Esophagus squamous epithelium (tissue), 5 donors: ENCODE measurements around the gene KIAA0319L. TPM values are rescaled to one million over a fixed set of nuclear protein-coding genes. Genes with fewer than 3 reads are reported as not detected.
"Not testable (repeated sequence)": the region's sequence is repeated elsewhere in the genome, so short reads cannot be mapped to it uniquely, and the experiment has no call there.

Source experiments
- DNase-seq: peaks from one replicate; lab custom pipeline; 2025; lab: John Stamatoyannopoulos, UW
- H3K27ac ChIP-seq, 4 donors: fragments of 200-600 bp; sonication (generic); one replicate each; pipeline ENCODE4 v1.5.1; 2016 to 2019; ENCODE audit warnings: mild to moderate bottlenecking in 1 of 4
- H3K27me3 ChIP-seq, 4 donors: fragments of 200-600 bp; sonication (generic); 1 replicate in 3 of 4; 2 replicates in 1 of 4; pipeline versions ENCODE4 v1.5.1 to v1.6.0; 2017 to 2021; ENCODE audit warnings: antibody characterized with exemption in 1 of 4
- H3K36me3 ChIP-seq, 3 donors: fragments of 200-600 bp; sonication (generic); one replicate each; pipeline ENCODE4 v1.5.1; 2016 to 2019
- H3K4me1 ChIP-seq, 3 donors: fragments of 200-600 bp; sonication (generic); one replicate each; pipeline ENCODE4 v1.5.1; 2017 to 2019
- H3K4me3 ChIP-seq, 4 donors: fragments of 200-600 bp; sonication (generic); 1 replicate in 3 of 4; 2 replicates in 1 of 4; pipeline ENCODE4 v1.5.1; 2016 to 2019; ENCODE audit warnings: mild to moderate bottlenecking in 2 of 4, moderate library complexity in 1 of 4
- H3K9me3 ChIP-seq, 3 donors: fragments of 200-600 bp; sonication (generic); one replicate each; pipeline ENCODE4 v1.5.1; 2016 to 2019
- CTCF ChIP-seq, 6 experiments: fragments of 450-650 bp in 4 of 6; fragments of 200-600 bp in 2 of 6; sonication (generic) in 2 of 6; IDR thresholded peaks; one replicate each; pipeline ENCODE4 v1.5.1; 2016 to 2019; ENCODE audit warnings: antibody characterized with exemption in 6 of 6, mild to moderate bottlenecking in 4 of 6, moderate library complexity in 4 of 6
- POLR2A ChIP-seq, 4 donors: fragments of 450-650 bp; IDR thresholded peaks; one replicate each; pipeline ENCODE4 v1.6.1; 2017; ENCODE audit warnings: antibody characterized with exemption in 4 of 4, mild to moderate bottlenecking in 4 of 4, moderate library complexity in 3 of 4
- WGBS, 2 donors: methylation state at CpG; one replicate each; pipeline ENCODE4 v1.1.5; 2018; 5-methylcytosine and 5-hydroxymethylcytosine counted together
- intact Hi-C: fragments of 100-400 bp; cut with DNase I; formaldehyde crosslinking; loops from one replicate; pipeline ENCODE4 v1.15.0; 2022
- total RNA-seq, 4 donors: library from RNA; depleted of rRNA; stranded (reverse); fragments of >200 nt; gene quantifications; one replicate each; pipeline ENCODE4 v1.1.0, GENCODE V29; 2016
- donor health status: DM: yes; HTN: yes; CAD: no.

The KIAA0319L gene
- total RNA-seq, 4 donors from 2014 or later: 24.8 to 53.4 (median 28.4) TPM

GRCh38 chr1:35589516-35590427 is 32.6 kb upstream of the KIAA0319L start:
- peaks cover 0 to 12% (median 0%) of the 10 kb centered on the region in 3 donors for H3K36me3 ChIP-seq
- H3K27ac ChIP-seq: no peak overlapping the region
- H3K4me1 ChIP-seq: peaks cover 0 to 6% (median 0%) of the 10 kb centered on the region in 3 donors
- TF ChIP-seq POLR2A (IDR thresholded peaks at IDR 0.05) (no peak), CTCF (IDR thresholded peaks at IDR 0.05) (no peak)
- intact Hi-C loops: no loop called here
- no peak for DNase-seq
- no peaks in the 10 kb centered on the region for H3K27me3 ChIP-seq
- H3K4me3 ChIP-seq: no peak overlapping the region
- H3K9me3 ChIP-seq: no peaks in the 10 kb centered on the region
- 95 to 97% methylated on average over 8 to 13 of the region's 15 CpGs for WGBS, 2 donors

GRCh38 chr1:35588197-35588910 is 31.2 kb upstream of the KIAA0319L start:
- DNase-seq: no peak
- peaks cover 0 to 3% (median 0%) of the 10 kb centered on the region in 3 donors for H3K4me1 ChIP-seq
- TF ChIP-seq POLR2A (IDR thresholded peaks at IDR 0.05) (no peak), CTCF (IDR thresholded peaks at IDR 0.05) (no peak)
- no peak overlapping the region for H3K4me3 ChIP-seq
- H3K27ac ChIP-seq: no peak overlapping the region
- H3K9me3 ChIP-seq: no peaks in the 10 kb centered on the region
- 78 to 93% methylated on average over 5 of the region's 21 CpGs for WGBS, 2 donors
- H3K36me3 ChIP-seq: peaks cover 0 to 12% (median 0%) of the 10 kb centered on the region in 3 donors
- intact Hi-C loops: no loop called here
- no peaks in the 10 kb centered on the region for H3K27me3 ChIP-seq

- Histone ChIP-seq H3K36me3 (peaks cover 0 to 12% (median 0%) of the 10 kb centered on the region in 3 donors), H3K4me1 (no peaks in the 10 kb centered on the region), H3K9me3 (no peaks in the 10 kb centered on the region), H3K4me3 (no peak overlapping the region), H3K27ac (no peak overlapping the region), H3K27me3 (no peaks in the 10 kb centered on the region)
- WGBS, 2 donors: 81 to 90% methylated on average over 2 to 4 of the region's 6 CpGs
- TF ChIP-seq POLR2A (IDR thresholded peaks at IDR 0.05) (no peak), CTCF (IDR thresholded peaks at IDR 0.05) (no peak)
- intact Hi-C loops: no loop called here
- DNase-seq: no peak
Observed at GRCh38 chr1:35587736-35588135, 30.5 kb upstream of the KIAA0319L start.

- H3K27me3 ChIP-seq: no peaks in the 10 kb centered on the region
- intact Hi-C loops: no loop called here
- no peak overlapping the region for H3K4me3 ChIP-seq
- H3K27ac ChIP-seq: no peak overlapping the region
- H3K9me3 ChIP-seq: no peaks in the 10 kb centered on the region
- H3K4me1 ChIP-seq: no peaks in the 10 kb centered on the region
- H3K36me3 ChIP-seq: peaks cover 0 to 12% (median 0%) of the 10 kb centered on the region in 3 donors
- TF ChIP-seq POLR2A (IDR thresholded peaks at IDR 0.05) (no peak), CTCF (IDR thresholded peaks at IDR 0.05) (no peak)
- WGBS, 2 donors: 76 to 85% methylated on average over 5 to 7 of the region's 7 CpGs
- no peak for DNase-seq
Observed at GRCh38 chr1:35586808-35587207, 29.6 kb upstream of the KIAA0319L start.

- H3K4me1 ChIP-seq, H3K27me3 ChIP-seq, intact Hi-C loops, H3K4me3 ChIP-seq, H3K27ac ChIP-seq, H3K36me3 ChIP-seq, H3K9me3 ChIP-seq, DNase-seq: not testable (repeated sequence)
- 83 to 85% methylated on average over 1 of the region's 1 CpG for WGBS, 2 donors
Observed at GRCh38 chr1:35585805-35586204, 28.6 kb upstream of the KIAA0319L start.
